HG03442 (cell line): ENCODE results near the gene VPS26A.

Source experiments
- ATAC-seq: cut with Tn5 transposase; IDR thresholded peaks from one replicate; pipeline ENCODE4 v1.9.1; 2021; ENCODE audit warnings: mild to moderate bottlenecking, moderate library complexity; ENCODE audit not compliant: unreplicated experiment

VPS26A gene

GRCh38 chr10:69123747-69124562 is at the start of gene VPS26A:
Gene VPS26A, plus strand, starts transcription at chr10:69124178. Its CDS starts 100 bp downstream, at chr10:69124278.
- ATAC-seq = peak; percentile 76

- no peak for ATAC-seq
Observed at GRCh38 chr10:69074532-69074931, 49.4 kb upstream of the VPS26A start.

- no peak for ATAC-seq
Observed at GRCh38 chr10:69075431-69075830, 48.5 kb upstream of the VPS26A start.

GRCh38 chr10:69078311-69078710 is 45.7 kb upstream of the VPS26A start:
- ATAC-seq = no peak

- ATAC-seq = no peak
Observed at GRCh38 chr10:69080226-69080625, 43.8 kb upstream of the VPS26A start.

- ATAC-seq = no peak
Observed at GRCh38 chr10:69086001-69086509, 37.9 kb upstream of the VPS26A start.

- ATAC-seq = peak; percentile 63
Observed at GRCh38 chr10:69087590-69088470, 36.1 kb upstream of the VPS26A start, which contains the start of gene SRGN. Gene SRGN, plus strand, starts transcription at chr10:69088103. Its CDS starts 55 bp downstream, at chr10:69088158.

GRCh38 chr10:69088471-69088769 is 35.6 kb upstream of the VPS26A start:
- no peak for ATAC-seq

- ATAC-seq = no peak
Observed at GRCh38 chr10:69088801-69089501, 35.0 kb upstream of the VPS26A start.

- peak; percentile 33 for ATAC-seq
Observed at GRCh38 chr10:69089638-69090599, 34.1 kb upstream of the VPS26A start.

GRCh38 chr10:69090685-69091084 is 33.3 kb upstream of the VPS26A start:
- no peak for ATAC-seq

GRCh38 chr10:69091143-69091651 is 32.8 kb upstream of the VPS26A start:
- ATAC-seq = no peak

GRCh38 chr10:69092959-69093850 is 30.8 kb upstream of the VPS26A start:
- ATAC-seq = peak; percentile 37

GRCh38 chr10:69093933-69094332 is 30.0 kb upstream of the VPS26A start:
- no peak for ATAC-seq

- peak; percentile 62 for ATAC-seq
Observed at GRCh38 chr10:69096045-69096444, 27.9 kb upstream of the VPS26A start.

GRCh38 chr10:69097729-69098128 is 26.2 kb upstream of the VPS26A start:
- no peak for ATAC-seq

GRCh38 chr10:69100136-69100872 is 23.7 kb upstream of the VPS26A start:
- ATAC-seq = no peak
